ENCODE measurements around the gene AMER1.
"Not testable (repeated sequence)": the region's sequence is repeated elsewhere in the genome, so short reads cannot be mapped to it uniquely, and the experiment has no call there.

Gene AMER1

DNA sequence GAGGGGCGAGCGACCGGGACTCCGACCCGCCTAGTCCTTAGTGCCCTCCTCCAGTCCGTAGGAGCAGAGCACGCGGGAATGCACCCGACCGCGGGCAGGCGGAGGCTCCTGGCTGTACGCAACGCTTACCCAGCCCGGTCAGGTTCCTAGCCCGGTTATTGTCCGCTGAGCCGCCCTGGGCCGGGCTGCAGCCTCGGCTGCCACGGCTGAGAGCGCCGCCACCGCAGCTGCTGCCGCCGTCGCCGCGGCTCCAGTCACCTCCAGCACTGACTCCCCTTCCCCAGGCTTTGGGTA lies at the start of gene AMER1:
Gene AMER1 (minus strand): TSS at position 268 of the 294 bp plus-strand sequence. CDS start 12,422 bp downstream, outside the sequence.
- no peak for DNase-seq (ENCODE audit: low read depth)

GRCh38 chrX:64230123-64230970 lies 24.8 kb upstream of the AMER1 start, which contains the start of gene ASB12:
TSS of gene ASB12 (minus strand) at chrX:64230607. CDS start at chrX:64225650, 4,957 bp downstream.
- no peak for DNase-seq (ENCODE audit: low read depth)

DNA sequence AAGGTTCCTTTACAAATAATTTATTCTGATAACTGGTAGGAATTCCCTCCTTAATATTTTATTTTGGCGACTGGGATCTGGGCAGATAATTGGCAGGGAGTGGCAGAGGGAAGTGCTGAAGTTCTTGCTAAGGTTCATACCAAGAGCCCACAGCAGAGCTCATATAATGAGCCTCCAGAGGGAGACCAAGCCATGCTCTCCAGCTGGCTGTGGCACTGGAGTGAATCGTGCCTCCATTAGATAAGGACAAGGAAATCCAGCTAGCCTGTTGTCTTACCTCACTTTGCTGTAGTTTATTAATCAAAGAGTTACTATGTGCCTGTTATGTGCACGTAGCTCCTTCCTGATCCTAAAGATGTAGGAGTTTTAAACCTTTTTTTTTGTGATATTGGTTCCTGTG lies 23.6 kb upstream of the AMER1 start:
- DNase-seq (ENCODE audit: low read depth), result no peak

GRCh38 chrX:64218023-64218422 lies 12.5 kb upstream of the AMER1 start:
- DNase-seq (ENCODE audit: low read depth), result no peak

- not testable (repeated sequence) for DNase-seq (ENCODE audit: low read depth)
Measured at GRCh38 chrX:64213989-64214388, 8.5 kb upstream of the AMER1 start.

DNA sequence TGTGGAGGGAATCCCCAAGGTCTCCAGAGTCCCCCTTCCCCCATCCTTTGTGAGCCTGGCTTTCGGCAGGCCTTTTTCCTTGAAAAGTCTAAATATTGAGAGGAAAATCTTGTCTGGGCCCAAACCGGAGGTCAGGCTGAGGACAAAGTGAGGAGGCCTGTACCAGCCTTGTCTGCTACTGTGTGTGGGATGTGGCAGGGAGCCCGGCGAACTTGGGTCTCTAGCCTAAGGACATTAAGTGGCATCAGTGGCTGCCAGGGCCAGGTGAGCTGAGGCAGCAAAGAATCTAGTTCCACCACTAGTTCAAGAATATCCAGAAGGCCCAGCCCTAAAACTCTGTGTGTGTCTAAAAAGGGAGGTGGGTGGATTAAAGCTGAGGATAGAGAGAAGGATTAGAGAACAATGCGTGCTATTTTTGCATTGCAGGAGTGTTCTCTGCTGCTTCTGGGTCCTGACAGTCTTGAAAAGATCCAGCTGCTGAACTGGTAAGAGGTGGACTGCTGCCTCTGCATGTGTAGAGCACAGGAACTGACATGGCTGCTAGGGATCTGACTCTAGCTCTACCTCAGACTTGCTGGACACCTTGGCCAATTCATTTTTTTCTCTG lies 1.2 kb upstream of the AMER1 start:
- DNase-seq (ENCODE audit: low read depth), result no peak

DNA sequence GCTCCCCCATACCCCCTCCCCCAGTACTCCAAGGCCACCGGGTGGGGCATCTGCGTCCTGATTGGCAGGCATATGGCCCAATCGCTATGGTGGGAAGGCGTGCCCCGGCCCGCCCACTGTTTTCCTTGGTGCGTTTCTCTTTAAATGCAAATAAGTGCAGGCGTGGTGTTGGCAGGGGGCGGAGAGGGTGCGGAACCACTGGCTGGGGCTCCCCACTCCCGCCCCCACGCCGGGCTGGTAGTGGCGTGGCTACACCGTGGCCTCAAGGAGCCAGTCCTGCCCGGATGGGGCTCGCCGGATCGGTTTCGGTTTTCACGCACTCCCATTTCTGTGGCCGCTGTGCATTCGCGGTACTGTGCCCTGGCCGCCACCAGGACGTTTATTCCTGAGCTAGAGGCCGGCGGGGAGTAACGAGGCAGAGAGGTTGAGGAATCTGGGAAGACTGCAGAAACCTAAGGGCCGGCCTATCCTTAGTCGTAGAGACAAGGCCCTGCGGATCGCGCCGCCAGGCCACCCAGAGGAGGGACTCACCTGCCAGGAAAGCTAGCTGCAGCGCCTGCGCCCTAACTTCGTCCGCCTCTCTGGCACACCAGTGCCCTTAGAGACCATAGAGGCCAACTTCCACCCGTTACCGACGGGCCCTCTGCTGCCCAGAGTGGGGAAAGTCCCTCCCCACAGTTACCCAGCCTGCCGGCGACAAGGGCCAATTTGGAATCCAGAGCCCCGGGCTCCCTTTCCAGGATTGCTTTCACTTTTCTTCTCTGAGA lies 410 bp upstream of the AMER1 start:
- peak; percentile 74 for DNase-seq (ENCODE audit: low read depth)

DNA sequence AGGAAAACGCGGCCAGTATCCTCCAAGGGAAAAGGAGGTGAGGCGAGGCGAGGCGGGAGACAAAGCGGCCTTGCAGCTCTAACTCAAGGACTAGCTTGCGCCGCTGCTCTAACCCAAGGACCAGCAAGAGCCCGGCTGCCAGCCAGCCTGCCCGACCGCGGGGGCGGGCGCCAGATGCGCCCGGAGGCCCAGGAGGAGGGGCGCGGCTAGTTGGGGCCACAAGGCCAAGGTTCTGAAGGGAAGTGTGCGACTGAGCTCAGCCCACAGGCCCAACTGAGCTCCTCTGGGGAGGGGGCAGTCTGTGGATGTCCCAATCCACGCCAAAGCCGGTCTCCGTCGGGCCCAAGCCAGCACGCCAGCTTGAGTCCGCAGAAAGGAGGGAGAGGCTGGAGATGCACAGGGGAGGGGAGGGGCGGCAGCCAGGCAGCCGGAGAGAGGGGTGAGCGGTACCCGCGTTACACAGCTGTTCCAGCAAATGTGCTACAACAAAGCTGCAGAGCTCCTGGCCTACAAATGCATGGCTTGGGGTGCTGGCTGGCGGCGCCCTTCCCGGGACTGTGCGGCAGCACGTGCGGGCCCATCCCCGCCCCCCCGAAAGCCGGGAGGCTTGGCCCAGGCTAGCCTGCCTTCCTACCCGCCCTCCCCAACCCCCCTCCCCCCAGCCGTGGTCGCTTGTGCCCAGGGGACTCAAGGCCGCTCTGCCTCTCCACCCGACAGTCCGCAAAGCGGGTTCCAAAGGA lies 637 bp downstream of the AMER1 start:
- DNase-seq (ENCODE audit: low read depth), result no peak

- DNase-seq (ENCODE audit: low read depth), result no peak
Measured at GRCh38 chrX:64204252-64204651, 1.3 kb downstream of the AMER1 start.

GRCh38 chrX:64202808-64203325 lies 2.6 kb downstream of the AMER1 start:
- DNase-seq (ENCODE audit: low read depth), result no peak

DNA sequence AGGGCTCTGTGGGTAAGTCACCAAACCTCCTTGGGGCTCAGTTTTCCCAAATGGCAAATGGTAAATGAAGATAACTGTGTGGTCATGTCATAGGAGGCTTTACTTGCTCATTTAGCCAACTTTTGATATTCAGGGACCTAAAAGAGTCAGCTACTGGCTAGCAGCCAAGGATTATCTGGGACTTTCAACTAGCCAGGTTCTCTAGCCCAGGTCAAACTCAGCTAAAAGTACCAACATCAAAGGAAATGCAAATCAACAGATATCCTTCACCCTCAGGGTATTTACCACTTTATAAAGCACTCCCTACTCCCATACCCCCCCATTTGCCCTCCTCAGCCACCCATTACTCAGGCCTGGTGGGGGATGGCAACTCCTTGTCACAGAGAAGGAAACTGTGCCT lies 7.5 kb downstream of the AMER1 start:
- DNase-seq (ENCODE audit: low read depth), result no peak

DNA sequence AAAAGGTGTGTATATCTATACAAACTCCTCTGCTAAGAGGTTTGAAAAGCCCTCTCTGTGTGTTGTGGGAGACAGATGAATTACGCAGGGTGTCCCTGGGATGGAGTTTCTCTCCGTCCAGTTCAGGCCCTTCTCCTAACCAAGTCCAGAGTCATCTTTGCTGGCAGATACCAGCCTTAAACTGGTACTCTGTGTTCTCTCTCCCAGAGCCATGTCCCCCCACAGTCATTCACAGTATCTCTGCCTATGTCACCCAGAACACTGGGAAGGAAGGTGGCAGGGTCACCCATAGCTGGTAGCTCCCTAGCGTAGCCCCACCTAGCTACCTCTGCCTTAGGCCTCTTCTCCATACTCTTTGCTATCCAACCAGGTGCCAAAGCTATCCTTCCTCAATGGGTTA lies 8.9 kb downstream of the AMER1 start:
- DNase-seq (ENCODE audit: low read depth), result no peak

GRCh38 chrX:64195862-64196261 lies 9.6 kb downstream of the AMER1 start:
- DNase-seq (ENCODE audit: low read depth), result no peak

DNA sequence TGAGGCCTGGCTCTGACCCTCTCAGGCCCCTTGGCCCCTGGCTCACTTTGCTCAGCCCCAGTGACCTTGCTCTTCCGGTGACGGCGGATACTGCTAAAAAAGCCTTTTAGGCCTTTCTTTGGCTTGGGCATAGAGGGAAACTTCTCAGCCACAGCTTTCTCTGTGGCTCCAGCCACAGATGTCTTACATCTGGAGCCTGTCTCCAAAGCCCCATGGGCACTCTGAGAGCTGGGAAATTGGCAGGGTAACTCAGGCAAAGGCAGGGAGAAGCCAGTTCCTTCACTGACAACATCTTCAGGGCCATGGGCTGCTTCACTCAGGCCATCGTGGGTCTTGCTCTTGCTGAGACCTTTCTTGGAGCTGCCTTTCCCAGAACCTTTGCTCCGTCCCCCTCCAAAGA lies 12.8 kb downstream of the AMER1 start:
- DNase-seq (ENCODE audit: low read depth), result no peak

GRCh38 chrX:64192040-64192439 lies 13.5 kb downstream of the AMER1 start:
- DNase-seq (ENCODE audit: low read depth), result no peak

DNA sequence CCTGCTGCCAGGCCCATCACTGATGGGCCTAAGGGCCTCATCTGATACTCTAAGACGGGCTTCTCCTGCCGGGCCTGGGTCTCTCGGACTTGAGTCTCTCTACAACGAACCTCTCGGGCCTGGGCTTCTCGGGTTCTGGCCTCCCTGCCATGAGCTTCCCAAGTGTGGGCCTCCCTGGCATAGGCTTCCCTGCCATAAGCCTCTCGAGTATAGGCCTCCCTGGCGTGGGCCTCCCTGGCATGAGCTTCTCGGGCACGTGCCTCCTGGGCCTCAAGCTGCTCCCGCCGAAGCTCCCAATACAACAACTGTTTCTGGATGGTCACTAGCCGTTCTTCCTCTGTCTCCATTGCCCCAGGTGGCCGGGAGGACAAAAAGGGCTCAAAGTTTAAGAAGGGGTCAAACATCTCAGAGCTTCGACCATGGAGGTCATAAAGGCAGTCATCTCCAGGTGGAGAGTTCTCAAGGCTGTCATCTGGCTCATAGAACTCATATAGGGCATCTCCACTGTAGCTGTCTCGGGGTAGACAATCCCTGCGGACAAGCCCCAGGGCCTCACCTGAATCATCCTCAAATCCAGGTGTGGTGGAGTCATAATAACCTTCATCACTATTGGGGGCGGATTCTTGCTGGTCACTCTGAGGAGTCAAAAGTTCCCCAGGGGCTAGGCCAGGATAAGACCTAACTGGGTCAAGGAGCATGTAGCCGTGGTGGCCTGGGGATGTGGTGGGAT lies 14.1 kb downstream of the AMER1 start:
- DNase-seq (ENCODE audit: low read depth), result no peak

DNA sequence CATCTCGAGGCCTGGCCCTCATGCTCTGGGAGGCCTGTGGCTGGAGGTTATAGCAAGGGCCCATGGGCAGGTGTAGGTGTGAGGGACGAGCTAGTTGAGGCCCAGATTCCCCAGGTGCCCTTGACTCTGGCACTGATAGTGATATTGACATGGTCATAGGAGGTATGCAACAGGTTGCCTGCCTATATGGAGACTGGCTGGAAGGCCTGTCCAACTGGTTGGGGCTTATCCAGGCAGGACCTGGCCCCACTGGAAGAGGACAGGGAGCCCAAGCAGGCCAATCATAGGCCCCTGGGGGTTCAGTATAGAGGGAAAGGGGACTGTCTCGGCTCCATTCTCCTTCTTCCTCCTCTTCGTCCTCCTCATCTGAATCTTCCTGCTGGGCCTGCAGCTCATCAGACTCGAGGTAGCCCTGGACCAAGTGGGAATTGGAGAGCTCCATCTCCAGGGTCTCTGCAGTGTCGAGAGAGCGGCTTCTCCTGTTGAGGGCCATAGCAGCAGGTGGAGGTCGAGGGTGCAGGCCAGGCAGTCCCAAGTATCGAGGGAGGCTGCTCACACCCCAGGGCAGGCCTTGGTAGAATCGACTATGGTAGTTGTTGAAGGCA lies 15.3 kb downstream of the AMER1 start:
- DNase-seq (ENCODE audit: low read depth), result no peak

DNA sequence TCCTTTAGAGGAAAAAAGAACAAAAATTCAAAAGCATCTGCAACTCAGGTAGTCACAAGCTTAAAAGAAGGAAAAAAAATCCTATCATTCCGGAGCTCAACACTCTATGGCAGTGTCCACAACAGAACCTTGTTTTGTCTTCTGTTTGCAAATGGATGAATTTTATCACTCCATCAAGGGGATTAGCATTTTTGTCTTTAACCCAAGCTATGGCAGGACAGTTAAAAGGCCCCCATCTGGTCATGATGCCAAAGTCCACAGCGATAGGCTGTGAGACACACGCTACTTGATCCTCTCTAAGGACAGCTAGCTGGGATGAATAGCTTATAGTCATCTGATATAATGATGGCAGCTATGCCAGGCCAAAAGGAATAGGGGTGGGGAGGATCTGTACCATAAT lies 16.6 kb downstream of the AMER1 start:
- DNase-seq (ENCODE audit: low read depth), result no peak

DNA sequence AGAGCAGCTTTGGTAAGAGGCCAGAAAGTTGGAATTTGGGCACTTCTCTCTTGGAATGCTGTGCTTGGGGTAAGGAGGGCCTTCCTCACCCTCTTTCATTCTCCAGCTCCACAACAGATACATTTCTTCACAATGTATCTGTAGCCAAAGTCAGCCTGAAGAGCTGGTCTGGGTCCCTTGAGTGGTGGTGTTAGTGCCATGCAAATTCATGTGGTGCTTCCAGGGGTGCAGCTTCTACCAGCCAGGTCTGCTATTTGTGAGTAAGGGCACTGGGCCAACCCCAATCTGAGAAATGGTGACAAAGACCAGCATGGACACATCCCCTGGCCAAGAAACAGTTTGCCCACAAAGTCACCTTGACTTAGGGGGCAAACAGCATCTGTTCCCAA lies 17.8 kb downstream of the AMER1 start:
- DNase-seq (ENCODE audit: low read depth), result no peak

- no peak for DNase-seq (ENCODE audit: low read depth)
Measured at GRCh38 chrX:64186974-64187761, 18.3 kb downstream of the AMER1 start.

All from activated T-helper 1 cell treated with Interleukin-2 at 50 U/mL for 16 hours (primary cell).